ENCODE data around the gene FLNB. TPM values are rescaled to one million over a fixed set of nuclear protein-coding genes. Genes with fewer than 3 reads are reported as not detected.

The FLNB gene
- total RNA-seq, 2 donors from 2014 or later = 96.9 to 139 TPM

DNA sequence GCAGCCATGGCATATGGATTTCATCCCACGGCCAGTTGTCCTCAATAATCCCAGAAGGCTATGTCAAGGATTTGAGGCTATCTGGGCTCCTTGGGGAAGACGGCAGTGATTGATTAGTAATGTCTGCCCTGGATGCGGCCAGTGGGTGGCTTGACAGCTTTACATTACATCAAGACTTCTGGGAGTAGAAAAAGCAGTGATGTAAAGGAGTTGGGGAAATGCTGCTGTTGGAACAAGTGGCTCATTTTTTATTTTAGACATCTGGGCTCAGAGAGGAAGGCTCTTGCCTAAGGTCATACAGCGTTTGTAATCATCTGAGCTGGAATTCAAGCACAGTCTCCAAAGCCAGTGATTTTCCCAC lies 94.1 kb downstream of the FLNB start:
- no peak for ATAC-seq (ENCODE audit: insufficient number of reproducible peaks, low FRiP score, low read depth)
- peaks cover 37% of the 10 kb centered on the region for H3K36me3 ChIP-seq

GRCh38 chr3:58102976-58103451 lies 94.8 kb downstream of the FLNB start:
- DNase-seq (ENCODE audit: low spot score) (no peak), ATAC-seq (ENCODE audit: insufficient number of reproducible peaks, low FRiP score, low read depth) (no peak)
- H3K36me3 ChIP-seq = peaks cover 33% of the 10 kb centered on the region
- H3K4me3 ChIP-seq = no peak overlapping the region
- H3K9me3 ChIP-seq = no peaks in the 10 kb centered on the region
- peaks cover 19 to 57% of the 10 kb centered on the region in 2 donors for H3K4me1 ChIP-seq (ENCODE audit: control insufficient read depth in 1 of 2, low read depth in 2 of 2)
- H3K27ac ChIP-seq = peak overlapping the region; percentile 75 to 87
- no peak for TF ChIP-seq CTCF (IDR thresholded peaks at IDR 0.05)
- no peaks in the 10 kb centered on the region for H3K27me3 ChIP-seq (replicated peaks; ENCODE audit: insufficient read depth)

More for the DNA sequence above, 94.1 kb downstream of the FLNB start:
- DNase-seq (ENCODE audit: low spot score) = no peak
- Histone ChIP-seq H3K9me3 (no peaks in the 10 kb centered on the region), H3K4me1 (ENCODE audit: control insufficient read depth in 1 of 2, low read depth in 2 of 2) (peaks cover 19 to 51% of the 10 kb centered on the region in 2 donors), H3K27ac (peak overlapping the region; percentile 75 to 87), H3K27me3 (replicated peaks; ENCODE audit: insufficient read depth) (no peaks in the 10 kb centered on the region), H3K4me3 (no peak overlapping the region)
- no peak for TF ChIP-seq CTCF (IDR thresholded peaks at IDR 0.05)

DNA sequence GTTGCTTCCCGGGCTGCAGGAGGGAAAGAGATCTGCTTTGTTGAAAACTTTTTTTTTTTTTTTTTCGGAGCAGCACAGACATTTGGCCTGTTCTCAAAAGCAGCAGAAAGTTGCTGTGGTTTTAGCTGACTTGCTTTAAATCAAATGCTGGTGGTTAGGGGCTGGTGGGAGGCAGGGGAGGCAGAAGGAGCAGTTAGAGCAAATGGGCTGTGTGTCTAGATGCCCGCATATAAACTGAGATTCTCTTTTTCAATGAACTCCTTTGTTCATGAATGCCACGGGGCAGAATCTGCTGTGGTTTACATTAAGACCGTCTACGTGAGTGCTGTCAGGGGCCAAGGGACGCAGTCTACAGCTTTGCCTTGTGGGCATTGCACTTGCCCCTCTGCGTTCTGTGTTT lies 95.9 kb downstream of the FLNB start:
- DNase-seq (ENCODE audit: low spot score) (no peak), ATAC-seq (ENCODE audit: insufficient number of reproducible peaks, low FRiP score, low read depth) (no peak)
- H3K27ac ChIP-seq = peak overlapping the region; percentile 75 to 87
- no peak overlapping the region for H3K4me3 ChIP-seq
- H3K4me1 ChIP-seq (ENCODE audit: control insufficient read depth in 1 of 2, low read depth in 2 of 2) = peaks cover 19 to 57% of the 10 kb centered on the region in 2 donors
- H3K36me3 ChIP-seq = peaks cover 31% of the 10 kb centered on the region
- H3K27me3 ChIP-seq (replicated peaks; ENCODE audit: insufficient read depth) = no peaks in the 10 kb centered on the region
- TF ChIP-seq CTCF (IDR thresholded peaks at IDR 0.05) = no peak
- no peaks in the 10 kb centered on the region for H3K9me3 ChIP-seq

DNA sequence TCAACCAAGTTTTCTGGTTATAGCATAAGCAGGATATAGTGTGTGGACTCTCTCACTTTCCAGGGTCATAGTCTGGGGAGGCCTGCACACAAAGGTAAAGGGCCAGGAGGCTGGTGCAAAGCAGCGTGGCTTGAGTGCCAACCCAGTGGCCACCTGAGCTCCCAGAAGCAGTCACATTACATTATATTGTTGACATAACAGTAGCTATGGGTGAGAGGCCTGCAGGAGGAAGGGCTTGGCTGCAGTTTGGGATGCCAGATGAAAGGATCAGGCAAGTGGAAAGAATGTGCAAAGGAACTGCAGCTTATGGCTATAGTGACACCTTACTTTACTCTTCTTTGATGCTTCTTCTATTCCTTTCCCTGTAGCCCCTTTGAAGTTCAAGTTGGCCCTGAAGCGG lies 96.5 kb downstream of the FLNB start:
- Histone ChIP-seq H3K4me3 (no peak overlapping the region), H3K4me1 (ENCODE audit: control insufficient read depth in 1 of 2, low read depth in 2 of 2) (peaks cover 19 to 57% of the 10 kb centered on the region in 2 donors), H3K27ac (peak overlapping the region; percentile 75 to 87), H3K36me3 (peaks cover 32% of the 10 kb centered on the region), H3K27me3 (replicated peaks; ENCODE audit: insufficient read depth) (no peaks in the 10 kb centered on the region), H3K9me3 (no peaks in the 10 kb centered on the region)
- TF ChIP-seq CTCF (IDR thresholded peaks at IDR 0.05) = no peak
- DNase-seq (ENCODE audit: low spot score) = no peak
- no peak for ATAC-seq (ENCODE audit: insufficient number of reproducible peaks, low FRiP score, low read depth)

- DNase-seq (ENCODE audit: low spot score) (no peak), ATAC-seq (ENCODE audit: insufficient number of reproducible peaks, low FRiP score, low read depth) (no peak)
- Histone ChIP-seq H3K4me3 (no peak overlapping the region), H3K27ac (peak overlapping the region in 1 of 2 donors; percentile 87), H3K27me3 (replicated peaks; ENCODE audit: insufficient read depth) (no peaks in the 10 kb centered on the region), H3K9me3 (no peaks in the 10 kb centered on the region), H3K36me3 (peaks cover 33% of the 10 kb centered on the region), H3K4me1 (ENCODE audit: control insufficient read depth in 1 of 2, low read depth in 2 of 2) (peaks cover 19 to 57% of the 10 kb centered on the region in 2 donors)
- no peak for TF ChIP-seq CTCF (IDR thresholded peaks at IDR 0.05)
Observed at GRCh38 chr3:58105196-58105595, 97.0 kb downstream of the FLNB start.

Measured in thoracic aorta (tissue), 2 donors.